T-helper 1 cell (primary cell): Measurements from ENCODE around the gene ARHGEF37.
A peak's percentile ranks its signal among the peaks of the same experiment; 100 is the strongest.

Source experiments
- DNase-seq, 5 donors: peaks; one replicate each; pipeline ENCODE4 v3.0.0-alpha.2; 2012 to 2020

Gene ARHGEF37

DNA sequence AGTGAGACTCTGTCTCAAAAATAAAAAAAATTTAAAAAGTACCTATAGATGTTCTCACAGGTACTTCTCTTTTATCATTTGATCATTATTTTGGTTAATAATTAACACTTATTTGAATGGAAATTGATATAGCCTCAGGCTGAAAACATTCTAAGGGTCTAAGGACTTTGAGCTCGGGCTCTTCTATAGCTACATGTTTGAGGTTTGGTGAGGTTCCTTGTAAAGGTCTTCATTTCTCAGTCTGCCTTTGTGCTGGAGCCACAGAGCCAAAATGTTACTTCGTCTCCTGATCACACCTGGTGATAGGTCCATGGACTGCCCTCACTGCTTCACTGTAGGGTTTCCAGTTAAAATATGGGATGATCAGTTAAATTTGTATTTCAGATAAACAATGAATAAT is 22.6 kb downstream of the ARHGEF37 start:
- no peak for DNase-seq

DNA sequence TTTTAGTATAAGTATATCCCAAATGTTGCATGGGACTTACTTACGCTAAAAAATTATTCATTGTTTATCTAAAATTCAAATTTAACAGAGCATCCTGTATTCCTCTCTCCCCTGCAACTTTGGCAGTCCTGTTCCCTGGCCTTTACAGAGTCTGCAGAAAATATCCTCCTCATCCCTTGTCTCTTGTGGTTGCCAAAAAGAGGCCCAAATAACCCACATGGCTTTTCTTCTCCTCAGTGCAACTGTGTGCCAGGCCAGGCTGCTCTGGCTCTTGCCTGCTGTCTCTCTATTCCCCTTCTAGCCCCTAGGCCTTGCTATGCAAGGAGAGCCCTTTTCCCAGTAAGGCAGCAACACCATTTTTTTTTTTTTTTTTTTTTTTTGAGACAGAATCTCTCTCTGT is 23.0 kb downstream of the ARHGEF37 start:
- no peak for DNase-seq

DNA sequence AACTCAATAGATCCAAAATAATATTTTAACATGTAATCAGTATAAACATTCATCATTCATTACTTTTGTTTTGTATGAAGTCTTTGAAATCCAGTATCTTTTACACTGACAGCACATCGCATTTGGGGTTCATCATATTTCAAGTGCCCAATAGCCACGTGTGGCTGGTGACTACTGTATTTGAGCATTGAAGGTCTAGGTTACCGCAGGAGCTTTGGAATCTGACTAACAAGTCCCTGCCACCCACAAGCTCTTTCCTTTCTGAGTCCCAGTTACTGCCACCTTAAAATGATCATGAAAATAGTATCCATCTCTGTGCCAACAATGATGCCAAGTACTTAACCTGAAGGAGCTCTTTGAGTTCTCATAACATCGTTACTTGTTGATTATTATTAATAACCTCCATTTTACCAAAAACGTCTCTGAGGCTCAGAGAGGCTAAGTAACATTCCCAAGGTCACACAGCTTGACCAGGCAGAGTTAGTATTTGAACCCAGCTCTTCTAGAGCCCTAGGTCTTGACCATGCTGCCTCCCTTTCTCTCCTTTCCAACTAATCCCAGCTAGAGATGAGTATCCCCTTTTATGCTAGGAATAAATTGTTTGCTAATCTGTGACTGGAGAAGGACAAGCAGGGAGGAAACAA is 24.2 kb downstream of the ARHGEF37 start:
- no peak for DNase-seq

DNA sequence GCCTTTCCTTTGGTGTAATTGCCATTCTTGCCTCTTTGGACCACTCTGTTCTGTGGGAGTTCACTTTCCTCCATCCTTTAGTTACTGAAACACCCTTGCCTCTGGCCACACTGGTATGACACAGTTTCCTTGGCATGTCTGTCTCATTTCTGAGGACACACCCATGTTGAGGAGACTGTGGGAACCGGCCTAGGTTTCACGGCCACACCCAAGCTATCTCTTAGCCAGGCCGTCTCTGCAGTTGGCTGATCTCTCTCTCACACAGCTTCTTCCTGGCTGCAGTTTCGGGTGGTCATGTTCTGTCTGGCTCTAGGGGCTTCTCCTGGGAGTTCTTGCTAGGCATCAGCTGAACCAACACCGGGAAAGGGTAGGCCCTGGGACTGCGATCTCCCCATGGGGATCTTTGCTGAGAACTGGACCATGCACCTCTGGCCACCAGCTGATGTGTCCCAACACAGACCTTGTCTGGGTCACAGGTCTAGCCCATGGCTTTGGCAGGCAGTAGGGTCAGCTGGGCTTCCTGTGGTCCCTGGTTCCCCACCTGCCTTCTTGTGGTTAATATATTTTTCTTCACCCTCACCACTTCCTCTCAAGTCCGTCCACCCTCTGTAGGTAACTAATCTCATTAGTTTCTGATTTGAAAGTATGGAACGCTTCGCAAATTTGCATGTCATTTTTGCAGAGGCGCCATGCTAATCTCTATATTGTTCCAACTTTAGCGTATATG is 24.9 kb downstream of the ARHGEF37 start:
- peak in 1 of 5 donors; percentile 14 for DNase-seq

DNA sequence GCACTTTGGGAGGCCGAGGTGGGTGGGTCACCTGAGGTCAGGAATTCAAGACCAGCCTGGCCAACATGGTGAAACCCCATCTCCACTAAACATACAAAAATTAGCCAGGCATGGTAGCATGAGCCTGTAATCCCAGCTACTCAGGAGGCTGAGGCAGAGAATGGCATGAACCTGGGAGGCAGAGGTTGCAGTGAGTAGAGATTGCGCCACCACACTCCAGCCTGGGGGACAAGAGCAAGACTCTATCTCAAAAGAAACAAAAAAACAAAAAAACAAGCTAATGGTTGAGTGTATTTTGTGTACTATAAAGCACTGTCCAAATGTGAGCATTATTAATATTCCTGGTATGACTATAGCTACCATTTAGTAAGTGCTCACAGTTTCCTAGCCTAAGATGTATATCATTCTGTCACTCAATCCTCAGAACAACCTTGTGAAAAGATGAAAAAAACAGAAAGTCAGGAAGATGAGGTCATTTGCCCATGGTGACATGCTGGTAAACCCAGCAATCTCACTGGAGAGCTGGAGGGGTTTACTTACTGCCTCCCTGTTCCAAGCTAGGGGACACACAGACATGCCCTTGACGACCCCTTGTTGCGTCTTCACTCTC is 27.7 kb downstream of the ARHGEF37 start:
- DNase-seq, result no peak

DNA sequence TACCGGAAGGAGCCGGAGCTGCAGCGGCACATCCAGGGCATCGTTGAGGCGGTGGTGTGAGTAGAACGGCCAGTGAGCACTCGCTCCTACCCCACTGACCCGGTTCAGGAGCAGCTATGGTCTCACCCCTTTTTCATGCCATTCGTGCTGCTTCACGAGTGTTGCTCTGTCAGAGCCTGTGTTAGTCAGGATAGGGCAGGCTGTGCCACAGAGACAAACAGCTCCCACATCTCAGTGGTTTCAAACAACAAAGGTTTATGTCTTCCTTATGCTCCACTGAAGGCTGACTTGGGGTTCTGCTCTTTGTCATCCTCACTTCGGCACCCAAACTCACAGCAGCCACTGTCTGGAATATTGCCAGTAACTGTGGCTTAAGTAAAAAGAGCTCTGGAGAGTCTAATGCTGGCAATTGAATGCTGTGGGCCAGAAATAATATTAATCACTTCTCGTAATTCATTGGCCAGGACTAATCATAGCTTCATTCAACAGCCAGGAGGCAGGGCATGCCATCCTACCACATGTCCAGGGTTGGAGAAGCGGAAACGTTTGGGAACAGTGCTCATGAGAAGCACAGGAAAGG is 28.4 kb downstream of the ARHGEF37 start:
- no peak for DNase-seq

DNA sequence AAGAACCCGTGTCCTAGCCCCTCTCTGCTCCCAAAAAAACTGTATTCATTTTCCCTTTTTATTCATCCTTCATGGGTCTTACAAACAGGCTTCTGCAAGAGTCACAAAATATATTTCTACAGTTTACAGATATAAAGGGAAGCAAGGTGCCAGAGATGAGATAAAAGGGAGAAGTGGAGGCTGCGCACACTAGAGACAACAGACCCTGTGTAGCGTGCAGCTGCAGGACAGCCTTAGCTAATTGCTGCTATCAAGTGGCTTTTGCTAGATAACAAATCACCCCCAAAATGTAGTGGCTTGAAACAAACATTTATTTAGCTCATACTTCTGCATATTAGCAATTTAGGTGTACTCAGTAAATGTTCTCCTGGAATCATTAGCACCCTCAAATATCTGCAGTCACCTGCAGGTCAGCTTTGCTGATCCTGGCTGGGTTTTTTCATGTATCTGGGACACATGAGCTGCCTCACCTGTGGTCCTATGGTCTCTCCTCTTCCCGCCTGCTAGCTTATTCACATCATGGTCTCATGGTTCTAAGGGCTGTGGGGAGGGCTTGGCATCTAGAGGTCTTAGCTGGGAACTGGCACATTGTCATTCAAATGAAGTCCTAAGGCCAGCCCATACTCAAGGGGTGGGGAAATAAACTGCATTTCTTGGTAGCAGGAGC is 29.4 kb downstream of the ARHGEF37 start:
- no peak for DNase-seq

DNA sequence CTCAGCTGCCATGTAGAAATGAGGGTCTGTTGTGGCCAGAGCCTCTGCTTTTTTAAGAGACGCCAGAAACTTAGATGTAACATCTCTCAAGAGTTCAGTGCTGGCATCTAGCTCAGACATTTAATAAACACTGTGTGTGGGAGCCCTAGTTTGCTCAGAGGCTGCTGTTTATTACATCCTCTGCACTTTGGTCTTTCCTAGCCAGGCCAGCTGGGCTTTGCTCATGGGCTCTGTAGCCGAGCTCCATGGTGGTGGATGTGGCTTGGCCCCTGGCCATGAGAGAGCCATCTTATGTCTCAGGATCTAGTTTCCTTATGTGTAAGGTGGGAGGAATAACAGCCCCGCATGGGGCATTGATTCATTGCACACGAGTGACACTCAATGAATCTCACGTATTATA is 30.0 kb downstream of the ARHGEF37 start:
- DNase-seq, result no peak

DNA sequence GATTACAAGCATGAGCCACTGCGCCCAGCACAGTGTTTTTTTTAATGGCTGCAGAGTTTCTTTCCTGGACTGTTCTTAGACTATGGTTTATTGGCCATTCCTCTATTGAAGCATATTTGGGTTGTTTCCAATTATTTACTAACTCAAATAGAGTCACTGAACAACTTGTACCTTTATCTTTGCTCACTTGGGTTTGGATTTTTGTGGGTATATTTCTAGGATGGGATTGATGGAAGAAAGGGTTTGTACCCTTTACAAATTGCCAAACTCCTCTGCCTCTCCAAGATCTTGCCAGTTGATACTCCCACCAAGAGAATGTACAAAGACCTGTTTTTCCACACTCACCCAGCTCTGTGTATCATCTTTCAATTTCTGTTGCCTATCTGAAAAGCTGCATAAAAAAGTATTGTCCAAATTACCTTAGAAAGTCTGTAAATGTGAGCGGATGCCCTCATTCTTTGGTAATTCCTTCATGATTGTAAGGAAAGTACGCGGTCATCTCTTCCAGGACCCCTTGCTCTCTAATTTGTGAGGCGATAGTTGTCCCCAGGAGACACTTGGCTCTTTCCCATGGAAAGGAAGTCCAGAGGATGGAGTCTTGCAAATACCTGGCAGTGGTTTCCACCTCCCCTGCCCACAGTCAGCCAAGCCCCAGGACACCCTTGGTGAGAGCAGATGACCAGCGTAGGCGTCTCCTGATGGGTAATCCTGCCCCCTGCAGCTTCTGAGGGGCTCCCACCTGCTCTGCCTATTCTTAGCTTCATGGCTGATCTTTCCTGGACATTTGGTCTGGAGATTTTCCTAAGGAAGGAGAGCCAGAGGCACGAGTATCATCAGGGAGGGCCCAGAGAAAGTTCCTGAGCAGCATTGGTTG is 33.0 kb downstream of the ARHGEF37 start:
- DNase-seq, result no peak

DNA sequence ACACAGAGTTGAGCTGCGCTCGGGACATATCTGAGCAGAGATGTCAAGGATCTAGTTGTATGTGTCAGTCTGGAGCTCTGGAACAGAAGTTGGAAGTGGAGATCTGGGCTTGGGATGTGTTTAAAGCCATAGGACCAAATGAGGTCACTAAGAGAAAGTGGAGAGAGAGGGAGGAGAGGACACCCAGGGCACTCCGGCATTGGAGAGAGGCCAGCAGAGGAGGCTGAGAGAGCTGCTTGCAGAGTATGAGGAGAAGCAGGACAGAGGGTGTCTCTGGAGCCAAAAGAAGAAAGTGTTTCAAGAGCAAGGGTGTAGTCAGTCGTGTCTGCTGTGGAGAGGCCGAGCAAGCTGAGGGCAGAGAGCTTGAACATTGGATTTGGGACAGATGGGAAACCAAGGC is 34.7 kb downstream of the ARHGEF37 start:
- DNase-seq, result no peak

DNA sequence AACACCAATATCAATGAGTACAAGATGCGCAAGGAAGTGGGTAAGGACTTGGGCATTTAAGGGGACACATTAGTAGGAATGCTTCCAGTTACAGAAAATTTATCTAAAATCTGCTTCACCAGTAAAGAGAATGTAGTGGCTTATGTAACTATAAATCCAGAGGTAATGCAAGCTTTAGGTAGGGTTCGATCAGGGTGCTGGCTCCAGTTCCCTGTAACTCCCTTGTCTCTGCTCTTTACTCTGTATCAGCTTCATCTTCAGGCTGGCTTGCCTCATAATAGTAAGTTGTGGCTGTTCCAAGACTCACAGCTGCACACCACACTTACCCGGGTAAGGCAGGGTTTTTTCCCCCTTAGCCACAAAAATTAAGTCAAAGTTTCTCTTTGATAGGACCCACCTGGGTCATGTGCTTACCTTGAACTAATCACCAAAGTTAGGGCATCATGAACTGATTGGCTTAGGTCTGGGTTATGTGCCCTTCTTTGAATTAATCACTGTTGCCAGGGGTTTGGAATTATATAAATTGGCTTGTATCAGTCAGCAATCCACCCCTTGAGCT is 35.5 kb downstream of the ARHGEF37 start:
- no peak for DNase-seq

DNA sequence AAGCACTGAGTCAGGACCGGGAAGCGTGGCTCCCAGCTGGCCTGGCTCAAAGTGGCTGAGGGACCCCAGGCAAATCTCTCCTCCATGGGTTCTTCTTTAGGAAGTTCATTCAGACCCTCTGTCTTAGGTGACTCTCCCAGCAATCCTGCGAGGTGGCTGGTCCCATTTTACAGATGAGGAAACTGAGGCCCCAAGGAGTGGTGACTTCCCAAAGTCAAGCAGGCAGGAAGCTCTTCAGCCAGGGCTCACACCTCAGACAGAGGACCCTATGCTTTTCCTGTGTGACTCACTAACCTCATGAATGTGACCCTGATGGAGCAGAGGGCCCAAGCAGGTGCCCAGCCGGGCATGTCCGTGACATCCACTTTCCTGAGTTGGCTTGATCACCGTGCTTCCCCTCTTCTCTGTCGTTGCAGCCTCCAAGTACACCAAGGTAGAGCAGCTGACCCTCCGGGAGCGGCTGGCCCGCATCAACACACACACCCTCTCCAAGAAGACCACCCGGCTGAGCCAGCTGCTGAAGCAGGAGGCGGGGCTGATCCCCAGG is 36.5 kb downstream of the ARHGEF37 start:
- DNase-seq, result no peak

DNA sequence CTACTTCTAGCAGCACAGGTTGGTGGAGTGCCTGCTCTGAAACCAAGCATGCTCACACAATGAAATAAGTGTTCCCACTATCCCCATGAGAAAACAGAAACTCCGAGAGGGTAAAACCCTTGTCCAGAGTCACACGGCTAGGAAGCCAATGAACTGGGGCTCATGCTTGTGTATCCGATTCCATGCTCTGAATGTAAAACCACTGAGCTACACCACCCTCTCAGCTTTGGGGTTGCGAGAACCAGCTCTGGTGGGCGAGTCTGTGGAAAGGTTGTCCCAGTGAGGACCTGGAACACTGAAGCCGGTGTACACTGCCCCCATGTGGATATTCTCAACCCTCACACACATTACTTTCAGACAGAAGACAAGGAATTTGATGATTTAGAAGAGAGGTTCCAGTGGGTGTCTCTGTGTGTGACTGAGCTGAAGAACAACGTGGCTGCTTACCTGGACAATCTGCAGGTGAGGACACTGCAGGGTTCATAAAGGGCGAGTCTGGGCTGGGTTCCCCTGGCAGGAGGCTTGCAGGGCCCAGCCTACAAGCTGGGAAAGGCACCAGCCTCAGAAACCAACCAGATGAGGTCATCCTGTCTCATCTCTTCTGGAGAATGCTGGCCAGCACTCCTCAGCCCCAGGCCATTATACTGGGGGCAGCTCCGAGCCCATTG is 37.4 kb downstream of the ARHGEF37 start:
- peak in 1 of 5 donors; percentile 13 for DNase-seq

DNA sequence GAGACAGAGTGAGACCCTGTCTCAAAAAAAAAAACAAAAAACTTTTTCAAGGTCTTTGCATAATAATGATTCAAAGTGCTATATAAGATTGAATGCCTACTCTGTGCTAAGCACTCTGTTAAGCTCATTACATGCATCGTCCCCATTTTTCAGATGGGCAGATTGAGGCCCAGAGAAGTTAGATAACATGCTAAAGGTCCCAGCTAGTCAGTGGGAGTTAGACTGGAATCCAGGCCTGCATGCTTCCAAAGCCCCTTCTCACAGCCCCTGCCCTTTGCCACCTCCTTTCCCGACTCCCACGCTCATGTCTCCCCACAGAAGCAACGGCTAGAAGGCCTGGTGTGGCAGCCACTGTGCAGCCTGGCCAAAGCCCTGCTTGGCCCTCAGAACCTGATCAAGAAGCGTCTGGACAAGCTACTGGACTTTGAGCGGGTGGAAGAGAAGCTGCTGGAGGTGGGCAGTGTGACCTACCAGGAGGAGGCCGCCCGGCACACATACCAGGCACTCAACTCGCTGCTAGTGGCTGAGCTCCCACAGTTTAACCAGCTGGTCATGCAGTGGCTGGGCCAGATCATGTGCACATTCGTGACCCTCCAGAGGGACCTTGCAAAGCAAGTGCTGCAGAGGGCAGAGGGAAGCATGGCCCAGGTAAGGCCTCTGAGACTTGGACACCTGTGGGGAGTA is 40.3 kb downstream of the ARHGEF37 start:
- DNase-seq, result no peak

DNA sequence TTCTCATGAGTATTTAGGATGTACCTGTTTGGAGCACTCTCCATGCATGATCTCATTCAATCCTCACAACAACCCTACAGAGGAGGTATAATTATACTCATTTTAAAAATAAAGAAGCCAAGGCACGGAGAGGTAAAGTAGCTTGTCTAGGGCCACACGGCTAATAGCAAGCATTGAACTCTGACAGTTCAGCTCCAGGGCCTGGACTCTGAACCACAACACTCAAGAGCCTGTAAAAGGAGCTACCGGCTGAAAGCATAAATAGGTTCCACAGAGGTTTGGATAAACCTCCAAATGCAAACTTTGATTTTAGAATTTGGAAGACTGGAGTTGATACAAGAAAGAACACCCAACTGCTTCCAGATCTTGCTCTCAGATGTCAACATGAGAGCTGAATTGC is 41.2 kb downstream of the ARHGEF37 start:
- no peak for DNase-seq

DNA sequence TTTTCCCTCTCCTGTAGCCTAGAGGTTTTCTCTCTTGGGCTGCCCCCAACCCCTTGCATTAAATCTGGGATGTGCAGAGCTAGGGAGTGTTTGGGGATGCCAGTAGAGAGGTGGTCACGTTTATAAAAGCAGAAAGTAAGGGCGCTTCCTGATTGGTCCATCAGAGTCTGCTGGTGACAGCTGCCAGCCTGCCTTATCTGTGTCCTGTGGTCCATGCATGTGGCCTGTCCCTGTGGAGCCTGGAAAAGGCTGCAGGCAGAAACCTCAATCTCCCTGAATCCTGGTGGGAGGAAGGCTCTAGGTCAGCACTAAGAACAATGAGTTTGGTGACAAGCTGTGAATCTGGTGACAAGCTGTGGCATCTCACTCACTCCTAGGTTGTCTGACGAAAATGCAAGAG is 42.2 kb downstream of the ARHGEF37 start:
- DNase-seq, result no peak

DNA sequence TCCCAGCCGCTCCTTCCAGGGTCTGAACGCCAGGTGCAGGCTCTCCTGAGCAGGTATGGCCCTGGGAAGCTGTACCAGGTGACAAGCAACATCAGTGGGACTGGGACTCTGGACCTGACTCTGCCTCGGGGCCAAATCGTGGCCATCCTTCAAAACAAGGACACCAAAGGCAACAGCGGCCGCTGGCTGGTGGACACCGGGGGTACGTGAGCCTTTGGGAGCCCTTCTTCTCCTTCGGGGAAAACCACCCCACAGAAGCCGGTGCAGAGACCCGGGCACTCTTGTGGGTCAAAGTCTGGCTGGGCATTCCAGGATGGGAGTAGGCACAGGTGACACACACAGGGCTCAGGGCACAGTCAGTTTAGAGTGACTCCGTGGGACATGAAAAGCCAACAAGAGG is 45.8 kb downstream of the ARHGEF37 start:
- DNase-seq, result no peak

DNA sequence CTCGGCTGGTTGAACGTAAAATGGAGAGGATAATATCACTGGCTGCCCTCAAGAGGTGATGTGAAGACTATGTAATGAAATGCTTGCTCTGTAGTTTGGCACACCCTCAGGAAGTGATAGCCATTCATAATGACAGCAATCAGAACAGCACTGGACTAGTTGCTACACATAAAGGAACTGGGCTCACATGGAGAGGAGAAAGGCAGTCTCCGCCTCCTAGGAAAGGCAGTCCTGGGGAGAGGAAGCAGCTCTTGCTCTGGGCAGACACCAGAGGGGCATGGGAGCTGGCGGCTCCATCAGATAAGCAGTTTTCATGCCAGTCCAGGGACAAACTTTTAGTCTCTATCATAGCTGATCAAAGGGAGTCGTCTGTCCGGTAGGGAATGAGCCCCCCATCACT is 46.9 kb downstream of the ARHGEF37 start:
- DNase-seq, result no peak

DNA sequence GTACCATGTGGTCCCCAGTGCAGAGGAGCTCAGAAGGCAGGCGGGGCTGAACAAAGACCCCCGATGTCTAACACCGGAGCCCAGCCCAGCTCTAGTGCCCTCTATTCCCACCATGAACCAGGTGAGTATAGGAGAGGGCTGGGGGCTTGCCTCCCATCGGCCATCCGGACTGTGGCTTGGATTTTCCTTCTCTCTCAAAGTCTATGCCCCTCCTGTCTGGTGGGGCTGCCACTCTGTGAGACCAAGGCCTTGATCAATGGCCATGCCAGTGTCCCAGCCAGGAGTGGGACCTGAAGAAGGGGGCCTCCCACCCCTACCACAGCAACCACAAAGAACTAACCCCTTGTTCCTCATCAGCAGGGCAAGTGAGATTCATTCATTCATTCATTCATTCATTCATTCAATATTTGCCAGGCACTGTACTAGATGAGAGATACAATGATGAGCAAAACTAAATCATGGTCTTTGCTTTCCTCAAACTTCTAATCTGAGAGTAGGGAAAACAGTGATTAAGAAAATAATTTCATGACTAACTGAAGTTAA is 47.6 kb downstream of the ARHGEF37 start:
- DNase-seq, result no peak

DNA sequence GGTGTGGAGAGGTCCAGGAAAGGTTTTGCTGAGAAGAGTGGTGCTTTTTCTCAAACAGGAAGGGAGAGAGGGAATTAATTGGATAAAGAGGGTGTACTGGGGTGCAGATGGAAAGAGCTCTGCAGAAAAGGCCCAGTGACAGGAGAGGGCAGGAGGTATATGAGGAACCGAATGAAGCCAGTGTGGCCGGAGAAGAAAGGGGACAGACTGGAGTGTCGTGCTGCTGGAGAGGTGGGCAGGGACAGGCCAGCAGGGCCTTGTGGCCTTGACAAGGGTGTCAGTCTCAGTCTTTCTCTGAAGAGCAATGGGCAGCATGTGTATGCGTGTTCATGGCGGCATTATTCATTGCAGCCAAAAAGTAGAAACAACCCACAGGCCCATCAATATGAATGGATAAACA is 48.1 kb downstream of the ARHGEF37 start:
- no peak for DNase-seq
